Measurements from ENCODE around the gene CHRNA3.

CHRNA3 gene

GRCh38 chr15:78550815-78551214 lies 70.0 kb downstream of the CHRNA3 start:
- no peak for DNase-seq

- no peak for DNase-seq
Measured at GRCh38 chr15:78550194-78550593, 70.6 kb downstream of the CHRNA3 start.

Data from NCI-H1436 (cell line).